ENCODE results near the gene MTUS2. TPM values are rescaled to one million over a fixed set of nuclear protein-coding genes. Genes with fewer than 3 reads are reported as not detected.

Gene MTUS2
- total RNA-seq, 1 experiment from 2014 or later = 1.7 TPM

DNA sequence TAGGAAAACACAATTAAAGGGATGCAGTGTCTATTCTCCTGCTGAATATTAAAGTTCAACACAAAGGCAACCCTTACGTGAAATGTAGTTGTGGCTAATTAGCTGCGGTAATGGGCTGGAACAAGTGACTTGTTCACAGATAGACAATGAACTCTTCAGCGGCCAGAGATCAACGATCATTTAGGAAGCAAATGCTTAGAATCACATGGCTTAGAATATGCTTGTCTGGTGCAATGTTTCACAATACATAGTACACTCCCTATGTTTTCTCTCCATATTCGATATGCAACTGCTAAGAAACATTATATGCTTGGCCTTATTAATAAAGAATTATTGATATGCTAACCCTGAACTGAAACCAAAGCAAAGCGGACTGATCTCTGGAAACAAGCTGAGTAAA, 25.7 kb upstream of the MTUS2 start:
- Mint-ChIP-seq H3K4me1 (ENCODE audit: low read depth, unreplicated experiment) (peaks cover 4% of the 10 kb centered on the region), H3K27me3 (ENCODE audit: insufficient read depth, unreplicated experiment) (peaks cover 24% of the 10 kb centered on the region), H3K9me3 (ENCODE audit: unreplicated experiment) (no peaks in the 10 kb centered on the region), H3K27ac (ENCODE audit: unreplicated experiment) (no peak overlapping the region), H3K4me3 (ENCODE audit: unreplicated experiment) (no peak overlapping the region), H3K36me3 (ENCODE audit: insufficient read depth, unreplicated experiment) (no peaks in the 10 kb centered on the region)
- POLR2A ChIA-PET = no interaction called here
- Histone ChIP-seq H3K36me3 (ENCODE audit: control insufficient read depth, insufficient read depth, low read length) (no peaks in the 10 kb centered on the region), H3K9me3 (no peaks in the 10 kb centered on the region), H3K27me3 (replicated peaks; ENCODE audit: control insufficient read depth, insufficient read depth, low read length) (peaks cover 3% of the 10 kb centered on the region), H3K4me3 (ENCODE audit: low read depth, low read length) (no peak overlapping the region), H3K4me1 (no peaks in the 10 kb centered on the region)
- CTCF ChIA-PET = interaction anchor here (1.1 kb wide), 1 partner anchor 76 kb away, joined by 4 read pairs; the partner anchor contains the start of gene SLC46A3
- no peak for DNase-seq
- no TSS peak for BruUV-seq (replicated peaks)
- TF ChIP-seq, protein P1, sequence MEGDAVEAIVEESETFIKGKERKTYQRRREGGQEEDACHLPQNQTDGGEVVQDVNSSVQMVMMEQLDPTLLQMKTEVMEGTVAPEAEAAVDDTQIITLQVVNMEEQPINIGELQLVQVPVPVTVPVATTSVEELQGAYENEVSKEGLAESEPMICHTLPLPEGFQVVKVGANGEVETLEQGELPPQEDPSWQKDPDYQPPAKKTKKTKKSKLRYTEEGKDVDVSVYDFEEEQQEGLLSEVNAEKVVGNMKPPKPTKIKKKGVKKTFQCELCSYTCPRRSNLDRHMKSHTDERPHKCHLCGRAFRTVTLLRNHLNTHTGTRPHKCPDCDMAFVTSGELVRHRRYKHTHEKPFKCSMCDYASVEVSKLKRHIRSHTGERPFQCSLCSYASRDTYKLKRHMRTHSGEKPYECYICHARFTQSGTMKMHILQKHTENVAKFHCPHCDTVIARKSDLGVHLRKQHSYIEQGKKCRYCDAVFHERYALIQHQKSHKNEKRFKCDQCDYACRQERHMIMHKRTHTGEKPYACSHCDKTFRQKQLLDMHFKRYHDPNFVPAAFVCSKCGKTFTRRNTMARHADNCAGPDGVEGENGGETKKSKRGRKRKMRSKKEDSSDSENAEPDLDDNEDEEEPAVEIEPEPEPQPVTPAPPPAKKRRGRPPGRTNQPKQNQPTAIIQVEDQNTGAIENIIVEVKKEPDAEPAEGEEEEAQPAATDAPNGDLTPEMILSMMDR (IDR thresholded peaks at IDR 0.05; ENCODE audit: insufficient read depth in 1 of 2, low read depth in 1 of 2, low read length in 1 of 2, severe bottlenecking in 1 of 2, unreplicated experiment in 1 of 2) = no peak
- intact Hi-C loops (cut with micrococcal nuclease; ENCODE audit: unreplicated experiment) = no loop called here

DNA sequence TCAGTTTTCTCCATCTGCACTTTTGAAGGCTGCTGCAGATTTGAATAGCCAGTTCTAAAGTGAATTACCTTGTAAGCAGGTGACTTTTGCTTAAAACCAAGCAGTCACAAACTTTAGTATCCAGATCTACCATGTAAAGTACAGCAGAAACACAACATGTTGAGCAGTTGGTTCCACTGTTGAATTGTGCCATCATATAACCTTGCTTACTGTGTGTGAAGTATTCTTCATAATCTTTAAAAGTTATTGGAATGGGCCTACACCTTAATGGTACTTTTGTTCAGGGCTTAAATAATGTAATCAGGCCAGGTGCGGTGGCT, 23.2 kb upstream of the MTUS2 start:
- Histone ChIP-seq H3K4me3 (ENCODE audit: low read depth, low read length) (no peak overlapping the region), H3K36me3 (ENCODE audit: control insufficient read depth, insufficient read depth, low read length) (no peaks in the 10 kb centered on the region), H3K9me3 (no peaks in the 10 kb centered on the region), H3K27me3 (replicated peaks; ENCODE audit: control insufficient read depth, insufficient read depth, low read length) (no peaks in the 10 kb centered on the region), H3K4me1 (no peaks in the 10 kb centered on the region)
- H3K27me3 Mint-ChIP-seq (ENCODE audit: insufficient read depth, unreplicated experiment) = peaks cover 20% of the 10 kb centered on the region
- no peaks in the 10 kb centered on the region for H3K9me3 Mint-ChIP-seq (ENCODE audit: unreplicated experiment)
- BruUV-seq (replicated peaks) = no TSS peak
- H3K4me3 Mint-ChIP-seq (ENCODE audit: unreplicated experiment) = peak overlapping the region; percentile 69
- H3K27ac Mint-ChIP-seq (ENCODE audit: unreplicated experiment) = no peak overlapping the region
- peaks cover 4% of the 10 kb centered on the region for H3K4me1 Mint-ChIP-seq (ENCODE audit: low read depth, unreplicated experiment)
- POLR2A ChIA-PET = no interaction called here
- intact Hi-C loops (cut with micrococcal nuclease; ENCODE audit: unreplicated experiment) = loop anchor here (1.0 to 5.0 kb wide), 5 partner anchors 62 to 475 kb away; no protein-coding TSS in a partner anchor
- DNase-seq = no peak
- TF ChIP-seq, protein P1 (IDR thresholded peaks at IDR 0.05; ENCODE audit: insufficient read depth in 1 of 2, low read depth in 1 of 2, low read length in 1 of 2, severe bottlenecking in 1 of 2, unreplicated experiment in 1 of 2) = no peak
- CTCF ChIA-PET = interaction anchor here (0.6 to 1.5 kb wide), 12 partner anchors 11 to 1435 kb away, joined by 3 to 13 read pairs (median 4); partner anchors contain the start of genes POMP and SLC46A3
- H3K36me3 Mint-ChIP-seq (ENCODE audit: insufficient read depth, unreplicated experiment) = no peaks in the 10 kb centered on the region

DNA sequence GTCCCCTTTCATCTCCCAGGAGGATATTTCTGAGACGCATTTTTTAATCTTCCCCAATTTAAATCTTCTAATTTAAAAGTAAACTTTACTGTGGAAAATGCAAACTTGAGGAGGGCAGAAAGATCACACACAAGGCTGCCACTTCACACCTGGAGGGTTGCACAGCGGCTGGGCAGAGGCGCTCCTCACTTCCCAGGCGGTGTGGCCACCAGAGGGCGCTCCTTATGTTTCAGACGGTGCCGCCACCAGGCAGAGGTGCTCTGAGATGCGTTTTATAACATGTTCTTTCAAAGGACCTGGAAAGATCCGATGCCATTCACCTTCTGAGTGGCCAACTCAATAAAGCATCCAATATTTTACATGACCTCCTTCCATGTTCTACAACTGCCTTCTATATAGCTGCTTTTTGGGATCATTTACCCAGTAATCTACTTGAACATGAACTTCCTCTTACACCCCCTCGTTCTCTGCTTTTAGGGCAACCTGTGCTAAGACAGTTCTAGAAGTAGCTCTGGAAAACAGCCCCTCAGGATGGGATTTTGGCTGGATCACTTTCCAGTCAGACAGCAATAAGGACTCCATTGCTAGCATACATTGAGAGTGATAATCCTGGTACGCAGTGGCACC, 14.8 kb upstream of the MTUS2 start:
- Mint-ChIP-seq H3K27me3 (ENCODE audit: insufficient read depth, unreplicated experiment) (peaks cover 17% of the 10 kb centered on the region), H3K4me3 (ENCODE audit: unreplicated experiment) (no peak overlapping the region), H3K27ac (ENCODE audit: unreplicated experiment) (no peak overlapping the region), H3K9me3 (ENCODE audit: unreplicated experiment) (peaks cover 25% of the 10 kb centered on the region), H3K36me3 (ENCODE audit: insufficient read depth, unreplicated experiment) (no peaks in the 10 kb centered on the region), H3K4me1 (ENCODE audit: low read depth, unreplicated experiment) (no peaks in the 10 kb centered on the region)
- CTCF ChIA-PET = no interaction called here
- Histone ChIP-seq H3K36me3 (ENCODE audit: control insufficient read depth, insufficient read depth, low read length) (no peaks in the 10 kb centered on the region), H3K9me3 (peaks cover 19% of the 10 kb centered on the region), H3K27me3 (replicated peaks; ENCODE audit: control insufficient read depth, insufficient read depth, low read length) (no peaks in the 10 kb centered on the region; the same call in 1 of the 2 replicates), H3K4me3 (ENCODE audit: low read depth, low read length) (no peak overlapping the region), H3K4me1 (no peaks in the 10 kb centered on the region)
- POLR2A ChIA-PET = no interaction called here
- DNase-seq = peak in 1 of 2 experiments; percentile 57
- TF ChIP-seq, protein P1 (IDR thresholded peaks at IDR 0.05; ENCODE audit: insufficient read depth in 1 of 2, low read depth in 1 of 2, low read length in 1 of 2, severe bottlenecking in 1 of 2, unreplicated experiment in 1 of 2) = peak in 1 of 2 experiments; percentile 51
- no TSS peak for BruUV-seq (replicated peaks)
- intact Hi-C loops (cut with micrococcal nuclease; ENCODE audit: unreplicated experiment) = no loop called here
